Vagina (tissue), 2 donors: ENCODE data around the gene CRNKL1.
A peak's percentile ranks its signal among the peaks of the same experiment; 100 is the strongest.

Experiments used
- POLR2A ChIP-seq, 2 donors: fragments of 450-650 bp; IDR thresholded peaks; one replicate each; pipeline ENCODE4 v1.6.1; 2017; ENCODE audit warnings: antibody characterized with exemption in 2 of 2, mild to moderate bottlenecking in 2 of 2, moderate library complexity in 2 of 2
- POLR2AphosphoS5 ChIP-seq, 2 donors: sonication (generic); formaldehyde crosslinking; IDR thresholded peaks; one replicate each; pipeline ENCODE4 v1.9.0; 2017; ENCODE audit warnings: antibody characterized with exemption in 2 of 2, mild to moderate bottlenecking in 2 of 2, low read depth in 1 of 2; ENCODE audit not compliant: insufficient read depth in 1 of 2
- TF ChIP-seq, protein P1 (sequence below), 3 experiments: fragments of 450-650 bp in 2 of 3; fragments of 200-600 bp in 1 of 3; sonication (generic) in 1 of 3; IDR thresholded peaks; one replicate each; pipeline ENCODE4 v1.5.1; 2017 to 2019; ENCODE audit warnings: antibody characterized with exemption in 3 of 3, mild to moderate bottlenecking in 2 of 3, moderate library complexity in 2 of 3

- TF ChIP-seq, protein P1, sequence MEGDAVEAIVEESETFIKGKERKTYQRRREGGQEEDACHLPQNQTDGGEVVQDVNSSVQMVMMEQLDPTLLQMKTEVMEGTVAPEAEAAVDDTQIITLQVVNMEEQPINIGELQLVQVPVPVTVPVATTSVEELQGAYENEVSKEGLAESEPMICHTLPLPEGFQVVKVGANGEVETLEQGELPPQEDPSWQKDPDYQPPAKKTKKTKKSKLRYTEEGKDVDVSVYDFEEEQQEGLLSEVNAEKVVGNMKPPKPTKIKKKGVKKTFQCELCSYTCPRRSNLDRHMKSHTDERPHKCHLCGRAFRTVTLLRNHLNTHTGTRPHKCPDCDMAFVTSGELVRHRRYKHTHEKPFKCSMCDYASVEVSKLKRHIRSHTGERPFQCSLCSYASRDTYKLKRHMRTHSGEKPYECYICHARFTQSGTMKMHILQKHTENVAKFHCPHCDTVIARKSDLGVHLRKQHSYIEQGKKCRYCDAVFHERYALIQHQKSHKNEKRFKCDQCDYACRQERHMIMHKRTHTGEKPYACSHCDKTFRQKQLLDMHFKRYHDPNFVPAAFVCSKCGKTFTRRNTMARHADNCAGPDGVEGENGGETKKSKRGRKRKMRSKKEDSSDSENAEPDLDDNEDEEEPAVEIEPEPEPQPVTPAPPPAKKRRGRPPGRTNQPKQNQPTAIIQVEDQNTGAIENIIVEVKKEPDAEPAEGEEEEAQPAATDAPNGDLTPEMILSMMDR (IDR thresholded peaks at IDR 0.05) = peak; percentile 22 to 81 (median 59)
- TF ChIP-seq POLR2A (IDR thresholded peaks at IDR 0.05) (no peak), POLR2AphosphoS5 (IDR thresholded peaks at IDR 0.05; ENCODE audit: insufficient read depth in 1 of 2, low read depth in 1 of 2) (peak; percentile 68 to 81)
Observed at GRCh38 chr20:20017001-20017843, 35.0 kb downstream of the CRNKL1 start, which contains the start of gene NAA20.
